Activated CD8-positive, alpha-beta T cell treated with anti-CD3 and anti-CD28 coated beads for 36 hours (primary cell): ENCODE data around the gene SRPK2. TPM values are rescaled to one million over a fixed set of nuclear protein-coding genes. Genes with fewer than 3 reads are reported as not detected.
A peak's percentile ranks its signal among the peaks of the same experiment; 100 is the strongest.
"Not testable (repeated sequence)": the region's sequence is repeated elsewhere in the genome, so short reads cannot be mapped to it uniquely, and the experiment has no call there.

ENCODE experiments used
- ATAC-seq: fragments of 200-7000 bp; cut with Tn5 transposase; one replicate; pipeline ENCODE4 v1.10.0; 2021; ENCODE audit warnings: mild to moderate bottlenecking, moderate library complexity
- CTCF ChIA-PET: fragments of 350-600 bp; sonication (Branson Sonifier 250); formaldehyde crosslinking; loops from one replicate; lab custom pipeline; 2021; ENCODE audit warnings: antibody characterized with exemption; lab: Charles Lee
- POLR2A ChIA-PET: fragments of 350-600 bp; sonication (Branson Sonifier 250); formaldehyde crosslinking; loops from one replicate; lab custom pipeline; 2021; ENCODE audit warnings: antibody characterized with exemption; lab: Charles Lee
- DNase-seq: peaks from one replicate; pipeline ENCODE4 v3.0.0-alpha.2; 2020
- H3K27ac Mint-ChIP-seq: one replicate; pipeline ENCODE4 v1.8.0; 2021; ENCODE audit warnings: mild to moderate bottlenecking, mixed read lengths
- H3K27me3 Mint-ChIP-seq: one replicate; pipeline ENCODE4 v1.8.0; 2021; ENCODE audit warnings: mixed read lengths
- H3K36me3 Mint-ChIP-seq: one replicate; pipeline ENCODE4 v1.8.0; 2021; ENCODE audit warnings: low read depth, mixed read lengths
- H3K4me1 Mint-ChIP-seq: one replicate; pipeline ENCODE4 v1.8.0; 2021; ENCODE audit warnings: low read depth, mixed read lengths
- H3K4me3 Mint-ChIP-seq: one replicate; pipeline ENCODE4 v1.8.0; 2021; ENCODE audit warnings: mild to moderate bottlenecking, moderate library complexity, mixed read lengths
- H3K9me3 Mint-ChIP-seq: one replicate; pipeline ENCODE4 v1.8.0; 2021; ENCODE audit warnings: mixed read lengths
- intact Hi-C: fragments of 100-400 bp; cut with micrococcal nuclease; formaldehyde crosslinking; loops from one replicate; pipeline ENCODE4 v1.10.0; 2022
- total RNA-seq, 2 experiments: library from RNA; stranded (reverse); gene quantifications; one replicate each; pipeline ENCODE4 v1.2.3, GENCODE V29; 2021
- TF ChIP-seq, protein P1 (sequence below): fragments of 200-600 bp; IDR thresholded peaks from one replicate; pipeline ENCODE4 v1.8.0; 2022; ENCODE audit warnings: antibody characterized with exemption, mild to moderate bottlenecking

The SRPK2 gene
- total RNA-seq, 2 experiments from 2014 or later, result 32.9 to 33.5 TPM

DNA sequence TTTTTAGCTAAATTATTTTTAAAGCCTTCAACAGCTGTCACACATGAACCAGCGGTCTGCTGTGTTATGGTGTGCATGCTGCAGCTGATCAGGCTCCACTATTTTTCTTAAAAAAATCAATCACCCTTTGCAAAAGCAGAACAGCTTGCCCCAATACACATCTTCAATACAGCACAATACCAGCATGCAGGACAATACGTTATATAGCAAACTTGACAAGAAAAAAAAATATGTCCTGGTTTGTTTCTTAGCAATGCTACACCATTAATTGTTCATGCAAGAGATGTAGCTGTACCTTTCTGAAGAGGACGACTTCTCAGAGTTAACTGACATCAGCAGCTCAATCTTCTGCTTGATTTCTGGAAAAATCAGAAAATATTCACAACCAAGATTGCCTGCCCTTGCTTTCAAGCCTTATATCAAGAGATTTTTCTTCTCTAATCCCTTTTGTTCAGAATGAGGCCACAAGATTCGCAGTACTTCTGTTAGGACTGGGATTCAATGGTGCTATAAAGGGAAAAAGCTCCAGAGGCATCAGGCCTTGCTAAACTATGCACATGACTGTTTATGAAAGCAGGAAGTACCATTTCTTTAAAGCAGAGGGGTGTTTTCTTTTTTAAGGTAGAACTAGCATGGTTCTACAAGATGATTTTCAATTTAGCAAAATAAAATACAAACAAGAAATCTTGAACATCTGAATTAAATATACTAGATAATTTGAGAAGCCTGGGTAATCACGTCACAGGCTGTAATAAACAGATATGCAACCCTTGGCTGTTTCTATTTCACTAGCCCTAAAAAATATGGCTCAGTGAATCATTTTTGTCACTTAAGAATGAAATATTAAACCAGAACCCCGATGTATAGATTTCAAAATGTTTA is 120.0 kb downstream of the SRPK2 start:
- H3K36me3 Mint-ChIP-seq, result no peaks in the 10 kb centered on the region
- intact Hi-C loops, result no loop called here
- H3K27me3 Mint-ChIP-seq, result no peaks in the 10 kb centered on the region
- POLR2A ChIA-PET, result interaction anchor here (0.6 to 0.8 kb wide), 3 partner anchors 10 to 105 kb away, joined by 3 read pairs; no protein-coding TSS in a partner anchor
- TF ChIP-seq, protein P1, sequence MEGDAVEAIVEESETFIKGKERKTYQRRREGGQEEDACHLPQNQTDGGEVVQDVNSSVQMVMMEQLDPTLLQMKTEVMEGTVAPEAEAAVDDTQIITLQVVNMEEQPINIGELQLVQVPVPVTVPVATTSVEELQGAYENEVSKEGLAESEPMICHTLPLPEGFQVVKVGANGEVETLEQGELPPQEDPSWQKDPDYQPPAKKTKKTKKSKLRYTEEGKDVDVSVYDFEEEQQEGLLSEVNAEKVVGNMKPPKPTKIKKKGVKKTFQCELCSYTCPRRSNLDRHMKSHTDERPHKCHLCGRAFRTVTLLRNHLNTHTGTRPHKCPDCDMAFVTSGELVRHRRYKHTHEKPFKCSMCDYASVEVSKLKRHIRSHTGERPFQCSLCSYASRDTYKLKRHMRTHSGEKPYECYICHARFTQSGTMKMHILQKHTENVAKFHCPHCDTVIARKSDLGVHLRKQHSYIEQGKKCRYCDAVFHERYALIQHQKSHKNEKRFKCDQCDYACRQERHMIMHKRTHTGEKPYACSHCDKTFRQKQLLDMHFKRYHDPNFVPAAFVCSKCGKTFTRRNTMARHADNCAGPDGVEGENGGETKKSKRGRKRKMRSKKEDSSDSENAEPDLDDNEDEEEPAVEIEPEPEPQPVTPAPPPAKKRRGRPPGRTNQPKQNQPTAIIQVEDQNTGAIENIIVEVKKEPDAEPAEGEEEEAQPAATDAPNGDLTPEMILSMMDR, result no peak
- peaks cover 49% of the 10 kb centered on the region for H3K4me1 Mint-ChIP-seq
- ATAC-seq (peak; percentile 67), DNase-seq (no peak)
- H3K9me3 Mint-ChIP-seq, result no peaks in the 10 kb centered on the region
- peak overlapping the region; percentile 94 for H3K27ac Mint-ChIP-seq
- peak overlapping the region; percentile 79 for H3K4me3 Mint-ChIP-seq
- CTCF ChIA-PET, result interaction anchor here (0.6 to 1.7 kb wide), 12 partner anchors 10 to 263 kb away, joined by 3 to 8 read pairs (median 3); partner anchors contain the start of gene RINT1

DNA sequence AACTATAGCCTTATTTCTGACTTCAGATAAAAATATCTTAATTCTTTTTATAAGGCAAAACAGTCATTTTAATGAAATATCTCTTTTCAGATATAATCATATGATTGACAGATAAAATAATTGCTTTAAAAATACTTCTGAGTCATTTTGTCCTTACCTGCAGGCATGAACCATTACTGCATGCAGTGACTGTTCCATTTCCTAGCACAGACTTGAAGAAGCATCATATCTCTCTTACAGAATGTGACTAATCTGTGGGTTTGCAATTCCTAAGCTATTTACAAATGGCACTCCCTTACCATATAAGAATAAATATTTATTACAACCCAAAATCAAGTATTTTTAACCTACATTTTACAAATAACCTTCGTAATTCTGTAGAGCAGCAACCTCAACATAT is 120.7 kb downstream of the SRPK2 start:
- H3K9me3 Mint-ChIP-seq, result no peaks in the 10 kb centered on the region
- peaks cover 49% of the 10 kb centered on the region for H3K4me1 Mint-ChIP-seq
- intact Hi-C loops, result no loop called here

DNA sequence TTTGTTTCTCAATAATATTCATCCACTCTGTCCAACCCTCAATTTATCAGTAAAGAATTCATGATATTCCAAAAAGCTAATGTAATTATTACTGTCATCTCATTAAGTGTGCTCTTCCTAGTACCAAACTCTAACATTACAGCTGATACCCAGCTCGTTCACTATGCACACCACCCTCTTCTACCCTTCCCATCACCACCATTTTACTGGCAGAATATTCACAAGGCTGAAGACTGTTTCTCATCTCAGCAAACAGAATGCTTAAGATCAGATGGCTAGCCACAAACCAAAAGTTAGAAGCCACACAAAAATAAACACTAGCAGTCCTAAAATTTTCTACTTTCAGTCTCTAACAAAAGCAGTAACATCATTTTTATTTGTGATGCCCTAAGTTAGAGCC is 121.5 kb downstream of the SRPK2 start:
- Mint-ChIP-seq H3K9me3 (no peaks in the 10 kb centered on the region), H3K4me1 (peaks cover 53% of the 10 kb centered on the region), H3K4me3 (peak overlapping the region; percentile 65), H3K27ac (peak overlapping the region; percentile 81), H3K36me3 (no peaks in the 10 kb centered on the region), H3K27me3 (no peaks in the 10 kb centered on the region)
- TF ChIP-seq, protein P1, result no peak
- no peak for DNase-seq
- intact Hi-C loops, result no loop called here
- POLR2A ChIA-PET, result no interaction called here
- CTCF ChIA-PET, result no interaction called here
- ATAC-seq, result no peak

More for the DNA sequence above, 120.7 kb downstream of the SRPK2 start:
- Mint-ChIP-seq H3K4me3 (peak overlapping the region; percentile 79), H3K36me3 (no peaks in the 10 kb centered on the region), H3K27me3 (no peaks in the 10 kb centered on the region), H3K27ac (peak overlapping the region; percentile 94)
- TF ChIP-seq, protein P1, result peak; percentile 38
- DNase-seq (peak; percentile 26), ATAC-seq (peak; percentile 80)
- CTCF ChIA-PET, result interaction anchor here (0.6 to 1.7 kb wide), 12 partner anchors 9 to 264 kb away, joined by 3 to 8 read pairs (median 3); partner anchors contain the start of gene RINT1
- POLR2A ChIA-PET, result interaction anchor here (0.8 kb wide), 1 partner anchor 38 kb away, joined by 3 read pairs; no protein-coding TSS in a partner anchor

DNA sequence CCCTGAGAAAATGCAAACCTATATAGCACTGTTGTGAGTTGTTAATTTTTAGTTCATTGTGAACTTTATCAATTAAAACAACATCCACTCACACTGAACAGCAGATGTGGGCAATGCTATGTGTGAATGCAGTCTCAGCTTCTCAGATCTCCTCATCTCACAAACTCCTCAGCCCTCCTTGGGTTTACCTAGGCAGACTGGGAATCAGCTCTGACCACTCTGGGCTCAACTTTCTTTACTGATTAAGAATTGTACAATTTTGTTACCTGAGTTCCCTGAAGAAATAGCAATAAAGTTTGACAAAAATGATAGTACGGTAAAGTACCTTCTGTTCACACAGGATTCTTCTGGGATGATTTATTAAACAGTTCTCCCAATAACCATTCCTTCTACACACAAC is 124.0 kb downstream of the SRPK2 start:
- TF ChIP-seq, protein P1, result no peak
- ATAC-seq, result no peak
- peaks cover 41% of the 10 kb centered on the region for H3K4me1 Mint-ChIP-seq
- ChIA-PET POLR2A (interaction anchor here (1.6 kb wide), 1 partner anchor 81 kb away, joined by 4 read pairs; no protein-coding TSS in a partner anchor), CTCF (no interaction called here)
- H3K9me3 Mint-ChIP-seq, result peaks cover 8% of the 10 kb centered on the region
- H3K36me3 Mint-ChIP-seq, result peaks cover 12% of the 10 kb centered on the region
- H3K27me3 Mint-ChIP-seq, result no peaks in the 10 kb centered on the region
- no peak overlapping the region for H3K4me3 Mint-ChIP-seq
- H3K27ac Mint-ChIP-seq, result no peak overlapping the region
- intact Hi-C loops, result no loop called here
- no peak for DNase-seq

DNA sequence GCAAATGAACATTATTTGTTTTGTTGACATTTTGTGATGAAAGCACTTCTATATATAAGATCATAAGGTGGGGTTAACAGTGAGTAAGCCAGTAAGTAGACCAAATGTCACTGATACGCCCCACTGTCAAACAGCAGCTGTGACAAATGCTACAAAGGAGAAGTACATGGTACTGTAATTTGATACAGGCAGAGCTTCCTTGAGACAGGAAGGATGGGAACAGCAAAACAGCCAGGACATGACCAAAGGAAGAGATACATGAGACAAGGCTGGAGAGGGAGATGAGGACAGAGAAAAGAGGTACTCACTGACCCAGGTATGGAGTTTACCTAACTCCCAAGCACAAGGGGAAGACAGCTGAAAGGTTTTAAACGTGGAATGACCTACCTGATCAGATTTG is 127.0 kb downstream of the SRPK2 start:
- intact Hi-C loops, result no loop called here
- TF ChIP-seq, protein P1, result no peak
- Mint-ChIP-seq H3K27me3 (no peaks in the 10 kb centered on the region), H3K4me3 (no peak overlapping the region), H3K36me3 (peaks cover 15% of the 10 kb centered on the region), H3K4me1 (peaks cover 46% of the 10 kb centered on the region), H3K9me3 (peaks cover 11% of the 10 kb centered on the region), H3K27ac (no peak overlapping the region)
- no peak for DNase-seq
- no peak for ATAC-seq
- ChIA-PET POLR2A (interaction anchor here (0.6 kb wide), 1 partner anchor 19 kb away, joined by 3 read pairs; no protein-coding TSS in a partner anchor), CTCF (interaction anchor here (1.2 kb wide), 1 partner anchor 10 kb away, joined by 3 read pairs; no protein-coding TSS in a partner anchor)

DNA sequence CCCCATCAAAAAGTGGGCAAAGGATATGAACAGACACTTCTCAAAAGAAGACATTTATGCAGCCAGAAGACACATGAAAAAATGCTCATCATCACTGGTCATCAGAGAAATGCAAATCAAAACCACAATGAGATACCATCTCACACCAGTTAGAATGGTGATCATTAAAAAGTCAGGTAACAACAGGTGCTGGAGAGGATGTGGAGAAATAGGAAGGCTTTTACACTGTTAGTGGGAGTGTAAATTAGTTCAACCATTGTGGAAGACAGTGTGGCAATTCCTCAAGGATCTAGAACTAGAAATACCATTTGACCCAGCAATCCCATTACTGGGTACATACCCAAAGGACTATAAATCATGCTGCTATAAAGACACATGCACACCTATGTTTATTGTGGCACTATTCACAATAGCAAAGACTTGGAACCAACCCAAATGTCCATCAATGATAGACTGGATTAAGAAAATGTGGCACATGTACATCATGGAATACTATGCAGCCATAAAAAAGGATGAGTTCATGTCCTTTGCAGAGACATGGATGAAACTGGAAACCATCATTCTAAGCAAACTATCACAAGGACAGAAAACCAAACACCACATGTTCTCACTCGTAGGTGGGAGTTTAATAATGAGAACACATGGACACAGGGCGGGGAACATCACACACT is 128.4 kb downstream of the SRPK2 start:
- intact Hi-C loops, POLR2A ChIA-PET, ATAC-seq, H3K4me3 Mint-ChIP-seq, H3K27ac Mint-ChIP-seq, CTCF ChIA-PET, H3K27me3 Mint-ChIP-seq, DNase-seq: not testable (repeated sequence)
- H3K4me1 Mint-ChIP-seq, result peaks cover 47% of the 10 kb centered on the region
- H3K36me3 Mint-ChIP-seq, result peaks cover 15% of the 10 kb centered on the region
- peaks cover 11% of the 10 kb centered on the region for H3K9me3 Mint-ChIP-seq
